ENCODE data around the gene SNW1. TPM values are rescaled to one million over a fixed set of nuclear protein-coding genes. Genes with fewer than 3 reads are reported as not detected.

SNW1 gene
- total RNA-seq, 4 donors from 2014 or later: 31.7 to 99.9 (median 44.9) TPM

DNA sequence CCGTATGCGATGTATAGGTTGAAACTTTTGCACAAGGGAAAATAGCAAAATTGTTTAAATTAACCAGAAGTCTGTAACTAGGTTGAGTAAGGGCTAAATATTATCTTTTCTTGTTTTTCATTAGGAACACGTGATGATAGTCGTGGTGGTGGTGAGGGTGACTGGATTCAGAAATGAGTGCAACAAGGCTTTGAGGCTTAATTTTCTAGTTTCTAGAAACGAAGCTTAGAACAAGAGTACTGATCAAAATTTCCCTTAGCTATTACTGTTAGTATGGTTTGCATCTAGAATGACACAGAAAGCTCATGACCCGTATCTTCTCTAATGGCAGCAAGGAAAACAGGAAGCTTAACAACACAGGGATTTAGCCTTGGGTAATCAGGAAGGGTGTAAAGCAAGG lies 46.0 kb downstream of the SNW1 start:
- H3K27ac ChIP-seq: no peak overlapping the region
- H3K27me3 ChIP-seq: no peaks in the 10 kb centered on the region
- no peak overlapping the region for H3K4me3 ChIP-seq
- peaks cover 0 to 5% (median 0%) of the 10 kb centered on the region in 4 donors for H3K4me1 ChIP-seq
- H3K9me3 ChIP-seq: no peaks in the 10 kb centered on the region
- DNase-seq: no peak
- TF ChIP-seq, protein P1, sequence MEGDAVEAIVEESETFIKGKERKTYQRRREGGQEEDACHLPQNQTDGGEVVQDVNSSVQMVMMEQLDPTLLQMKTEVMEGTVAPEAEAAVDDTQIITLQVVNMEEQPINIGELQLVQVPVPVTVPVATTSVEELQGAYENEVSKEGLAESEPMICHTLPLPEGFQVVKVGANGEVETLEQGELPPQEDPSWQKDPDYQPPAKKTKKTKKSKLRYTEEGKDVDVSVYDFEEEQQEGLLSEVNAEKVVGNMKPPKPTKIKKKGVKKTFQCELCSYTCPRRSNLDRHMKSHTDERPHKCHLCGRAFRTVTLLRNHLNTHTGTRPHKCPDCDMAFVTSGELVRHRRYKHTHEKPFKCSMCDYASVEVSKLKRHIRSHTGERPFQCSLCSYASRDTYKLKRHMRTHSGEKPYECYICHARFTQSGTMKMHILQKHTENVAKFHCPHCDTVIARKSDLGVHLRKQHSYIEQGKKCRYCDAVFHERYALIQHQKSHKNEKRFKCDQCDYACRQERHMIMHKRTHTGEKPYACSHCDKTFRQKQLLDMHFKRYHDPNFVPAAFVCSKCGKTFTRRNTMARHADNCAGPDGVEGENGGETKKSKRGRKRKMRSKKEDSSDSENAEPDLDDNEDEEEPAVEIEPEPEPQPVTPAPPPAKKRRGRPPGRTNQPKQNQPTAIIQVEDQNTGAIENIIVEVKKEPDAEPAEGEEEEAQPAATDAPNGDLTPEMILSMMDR (IDR thresholded peaks at IDR 0.05): no peak
- TF ChIP-seq POLR2A (IDR thresholded peaks at IDR 0.05): no peak
- peaks cover 0 to 90% (median 0%) of the 10 kb centered on the region in 3 donors for H3K36me3 ChIP-seq

GRCh38 chr14:77710364-77710763 lies 50.6 kb downstream of the SNW1 start:
- Histone ChIP-seq H3K27me3 (no peaks in the 10 kb centered on the region), H3K4me3 (no peak overlapping the region), H3K36me3 (peaks cover 0 to 44% (median 0%) of the 10 kb centered on the region in 3 donors), H3K27ac (no peak overlapping the region), H3K9me3 (no peaks in the 10 kb centered on the region), H3K4me1 (peaks cover 0 to 31% (median 8%) of the 10 kb centered on the region in 4 donors)
- no peak for TF ChIP-seq POLR2A (IDR thresholded peaks at IDR 0.05)
- TF ChIP-seq, protein P1 (IDR thresholded peaks at IDR 0.05): no peak
- DNase-seq: no peak

GRCh38 chr14:77709412-77709811 lies 51.5 kb downstream of the SNW1 start:
- H3K4me1 ChIP-seq: peaks cover 0 to 31% (median 8%) of the 10 kb centered on the region in 4 donors
- H3K4me3 ChIP-seq: peak overlapping the region in 2 of 4 donors; percentile 69 to 82
- H3K36me3 ChIP-seq: peaks cover 0 to 41% (median 0%) of the 10 kb centered on the region in 3 donors
- DNase-seq: no peak
- no peak overlapping the region for H3K27ac ChIP-seq
- H3K27me3 ChIP-seq: no peaks in the 10 kb centered on the region
- TF ChIP-seq, protein P1 (IDR thresholded peaks at IDR 0.05): no peak
- TF ChIP-seq POLR2A (IDR thresholded peaks at IDR 0.05): no peak
- no peaks in the 10 kb centered on the region for H3K9me3 ChIP-seq

GRCh38 chr14:77708749-77709148 lies 52.2 kb downstream of the SNW1 start:
- no peak for DNase-seq
- Histone ChIP-seq H3K27ac (peak overlapping the region in 1 of 4 donors; percentile 57), H3K36me3 (peaks cover 0 to 41% (median 0%) of the 10 kb centered on the region in 3 donors), H3K4me3 (peak overlapping the region; percentile 69 to 85 (median 83)), H3K9me3 (no peaks in the 10 kb centered on the region), H3K4me1 (peaks cover 0 to 31% (median 8%) of the 10 kb centered on the region in 4 donors), H3K27me3 (no peaks in the 10 kb centered on the region)
- TF ChIP-seq POLR2A (IDR thresholded peaks at IDR 0.05): no peak
- TF ChIP-seq, protein P1 (IDR thresholded peaks at IDR 0.05): no peak

DNA sequence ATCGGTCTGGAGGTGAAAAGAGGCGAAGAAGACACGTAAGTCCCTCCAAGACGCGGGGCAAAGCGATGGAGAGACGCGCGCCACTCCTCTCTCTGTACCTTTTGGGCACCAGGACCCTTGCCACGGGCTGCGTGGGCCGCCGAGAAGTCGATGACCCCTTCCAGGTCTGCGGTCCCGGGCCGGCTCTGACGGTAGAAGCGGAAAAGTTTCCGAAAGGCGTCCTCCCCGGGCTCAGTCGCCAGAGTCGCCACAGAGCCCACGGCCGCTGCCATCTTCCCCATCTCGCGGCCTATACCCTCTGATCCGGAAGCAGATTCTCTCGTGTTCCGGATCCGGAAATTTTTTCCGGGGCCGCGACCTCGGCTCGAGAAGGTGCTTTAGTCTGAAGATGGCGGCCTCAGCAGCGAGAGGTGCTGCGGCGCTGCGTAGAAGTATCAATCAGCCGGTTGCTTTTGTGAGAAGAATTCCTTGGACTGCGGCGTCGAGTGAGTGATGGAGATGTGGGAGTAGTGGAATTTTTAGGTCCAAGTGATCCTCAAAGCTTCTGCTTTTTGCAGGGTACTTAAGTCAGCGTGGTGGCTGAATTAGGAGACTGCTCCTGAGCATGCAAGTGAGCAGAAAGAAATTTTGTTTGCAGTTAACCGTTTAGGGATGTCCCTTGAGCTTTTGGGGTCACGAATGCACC lies 53.1 kb downstream of the SNW1 start, which contains the start of the genes ALKBH1 and SLIRP:
Gene ALKBH1, minus strand, starts transcription at position 300 of the 685 bp plus-strand sequence. Its CDS starts 19 bp downstream, at position 281.
Gene SLIRP, plus strand, starts transcription at position 380 of the 685 bp plus-strand sequence. Its CDS starts 9 bp downstream, at position 389.
- H3K9me3 ChIP-seq: no peaks in the 10 kb centered on the region
- peak within 1 kb of the TSS; percentile 69 to 85 (median 83) for H3K4me3 ChIP-seq
- peak within 1 kb of the TSS; percentile 51 to 76 (median 60) for H3K27ac ChIP-seq
- peaks cover 0 to 44% (median 0%) of the 10 kb centered on the region in 3 donors for H3K36me3 ChIP-seq
- peak; percentile 88 to 95 (median 88) for DNase-seq
- peaks cover 0 to 31% (median 8%) of the 10 kb centered on the region in 4 donors for H3K4me1 ChIP-seq
- peak; percentile 63 to 68 for TF ChIP-seq POLR2A (IDR thresholded peaks at IDR 0.05)
- TF ChIP-seq, protein P1 (IDR thresholded peaks at IDR 0.05): peak in 4 of 6 experiments; percentile 1 to 16 (median 4)
- H3K27me3 ChIP-seq: no peaks in the 10 kb centered on the region
